IgD-negative memory B cell (primary cell): ENCODE results near the gene PEX5L. TPM values are rescaled to one million over a fixed set of nuclear protein-coding genes. Genes with fewer than 3 reads are reported as not detected.
A peak's percentile ranks its signal among the peaks of the same experiment; 100 is the strongest.

ENCODE experiments used
- H3K27ac Mint-ChIP-seq, 3 donors: one replicate each; pipeline ENCODE4 v1.8.0; 2020 to 2022; ENCODE audit warnings: mild to moderate bottlenecking in 3 of 3, mixed read lengths in 3 of 3, moderate library complexity in 1 of 3
- H3K27me3 Mint-ChIP-seq: one replicate; pipeline ENCODE4 v1.8.0; 2021; ENCODE audit warnings: mixed read lengths
- H3K36me3 Mint-ChIP-seq: one replicate; pipeline ENCODE4 v1.8.0; 2020; ENCODE audit warnings: mild to moderate bottlenecking, mixed read lengths
- H3K4me1 Mint-ChIP-seq, 3 donors: one replicate each; pipeline ENCODE4 v1.8.0; 2020 to 2022; ENCODE audit warnings: mixed read lengths in 3 of 3, mild to moderate bottlenecking in 1 of 3
- H3K4me3 Mint-ChIP-seq, 4 donors: one replicate each; pipeline ENCODE4 v1.8.0; 2020 to 2022; ENCODE audit warnings: mild to moderate bottlenecking in 4 of 4, mixed read lengths in 4 of 4, moderate library complexity in 3 of 4
- H3K9me3 Mint-ChIP-seq, 3 donors: one replicate each; pipeline ENCODE4 v1.8.0; 2020 to 2021; ENCODE audit warnings: mixed read lengths in 3 of 3, mild to moderate bottlenecking in 1 of 3
- polyA plus RNA-seq: library from polyadenylated mRNA; unstranded; fragments of 300-500 nt; fragmentation: Illumina TruSeq; gene quantifications from one replicate; pipeline ENCODE4 v1.2.3, GENCODE V29; 2021

The PEX5L gene
- polyA plus RNA-seq, 1 donor from 2014 or later, result not detected

DNA sequence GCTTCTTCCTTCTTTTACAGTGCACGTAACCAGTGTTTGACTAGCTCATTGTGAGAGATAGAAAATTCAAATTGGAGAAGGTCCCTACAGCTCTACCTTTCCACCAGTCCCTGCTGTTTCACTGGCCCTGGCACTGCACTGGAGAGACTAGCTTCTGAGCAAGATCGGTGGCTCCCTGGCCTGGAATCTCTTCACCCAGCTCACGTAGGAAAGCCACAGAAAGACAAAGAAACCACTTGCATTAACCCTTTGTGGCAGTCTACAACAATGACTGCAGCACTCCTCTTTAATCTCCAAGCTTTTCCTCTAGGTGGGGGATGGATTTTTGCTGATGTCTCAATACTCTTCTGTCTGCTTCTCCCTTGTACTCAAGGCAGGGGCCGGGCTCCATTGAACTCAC, 155.9 kb downstream of the PEX5L start:
- Mint-ChIP-seq H3K4me3 (no peak overlapping the region), H3K9me3 (no peaks in the 10 kb centered on the region), H3K27me3 (peaks cover 7% of the 10 kb centered on the region), H3K4me1 (no peaks in the 10 kb centered on the region), H3K27ac (no peak overlapping the region), H3K36me3 (no peaks in the 10 kb centered on the region)

DNA sequence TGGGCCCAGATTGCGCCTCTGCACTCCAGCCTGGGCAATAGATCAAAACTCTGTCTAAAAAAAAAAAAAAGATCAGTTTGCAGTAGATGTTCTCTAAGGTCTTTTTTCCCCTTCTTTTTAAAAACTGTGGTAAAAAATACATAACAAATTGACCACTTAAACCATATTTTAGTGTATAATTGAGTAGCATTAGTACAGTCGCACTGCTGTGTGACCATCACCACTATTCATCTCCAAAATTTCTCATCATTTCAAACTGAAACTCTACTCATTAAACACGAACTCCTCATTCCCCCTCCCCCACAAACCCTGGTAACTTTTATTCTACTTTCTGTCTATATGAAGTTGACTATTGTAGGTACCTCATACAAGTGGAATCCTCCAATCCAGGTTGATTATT, 160.3 kb downstream of the PEX5L start:
- H3K27me3 Mint-ChIP-seq, result peaks cover 9% of the 10 kb centered on the region
- H3K36me3 Mint-ChIP-seq, result no peaks in the 10 kb centered on the region
- H3K27ac Mint-ChIP-seq, result no peak overlapping the region
- no peaks in the 10 kb centered on the region for H3K9me3 Mint-ChIP-seq
- H3K4me3 Mint-ChIP-seq, result no peak overlapping the region
- H3K4me1 Mint-ChIP-seq, result no peaks in the 10 kb centered on the region

DNA sequence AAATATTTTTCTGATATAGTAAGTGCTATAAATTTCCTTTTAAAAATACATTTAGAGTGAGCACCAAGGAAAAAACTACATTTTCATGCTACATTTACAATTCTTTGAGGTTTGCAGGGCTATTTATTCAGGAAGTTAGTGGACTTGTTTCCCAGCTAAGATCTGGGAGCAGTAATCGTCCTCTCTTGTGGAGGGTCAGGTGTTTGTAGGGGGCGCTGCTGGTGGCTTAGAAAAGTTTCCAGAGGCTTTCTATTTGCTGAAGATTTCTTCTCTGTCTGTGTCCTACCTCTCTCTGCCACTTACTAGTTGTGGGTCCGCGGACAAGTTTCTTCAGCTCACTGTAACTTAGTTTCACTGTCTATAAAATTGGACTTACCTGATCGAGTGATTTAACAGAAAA, 163.9 kb downstream of the PEX5L start:
- no peaks in the 10 kb centered on the region for H3K4me1 Mint-ChIP-seq
- no peak overlapping the region for H3K27ac Mint-ChIP-seq
- H3K36me3 Mint-ChIP-seq, result no peaks in the 10 kb centered on the region
- H3K27me3 Mint-ChIP-seq, result peaks cover 5% of the 10 kb centered on the region
- no peak overlapping the region for H3K4me3 Mint-ChIP-seq
- H3K9me3 Mint-ChIP-seq, result no peaks in the 10 kb centered on the region

DNA sequence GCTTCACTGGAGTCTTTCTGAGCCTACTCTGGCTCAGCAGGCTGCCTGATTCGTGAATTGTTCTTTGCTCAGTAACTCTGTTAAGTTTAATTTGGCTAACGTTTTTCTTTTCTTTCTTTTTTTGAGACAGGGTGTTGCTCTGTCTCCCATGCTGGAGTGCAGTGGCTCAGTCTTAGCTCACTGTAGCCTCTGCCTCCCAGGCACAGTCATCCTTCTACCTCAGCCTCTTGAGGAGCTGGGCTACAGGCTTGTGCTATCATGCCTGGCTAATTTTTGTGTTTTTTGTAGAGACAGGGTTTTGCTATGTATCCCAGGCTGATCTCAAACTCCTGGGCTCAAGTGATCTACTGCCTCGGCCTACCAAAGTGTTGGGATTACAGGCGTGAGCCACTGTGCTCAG, 165.0 kb downstream of the PEX5L start:
- peaks cover 5% of the 10 kb centered on the region for H3K27me3 Mint-ChIP-seq
- H3K4me1 Mint-ChIP-seq, result no peaks in the 10 kb centered on the region
- H3K27ac Mint-ChIP-seq, result no peak overlapping the region
- H3K4me3 Mint-ChIP-seq, result no peak overlapping the region
- H3K9me3 Mint-ChIP-seq, result no peaks in the 10 kb centered on the region
- no peaks in the 10 kb centered on the region for H3K36me3 Mint-ChIP-seq

DNA sequence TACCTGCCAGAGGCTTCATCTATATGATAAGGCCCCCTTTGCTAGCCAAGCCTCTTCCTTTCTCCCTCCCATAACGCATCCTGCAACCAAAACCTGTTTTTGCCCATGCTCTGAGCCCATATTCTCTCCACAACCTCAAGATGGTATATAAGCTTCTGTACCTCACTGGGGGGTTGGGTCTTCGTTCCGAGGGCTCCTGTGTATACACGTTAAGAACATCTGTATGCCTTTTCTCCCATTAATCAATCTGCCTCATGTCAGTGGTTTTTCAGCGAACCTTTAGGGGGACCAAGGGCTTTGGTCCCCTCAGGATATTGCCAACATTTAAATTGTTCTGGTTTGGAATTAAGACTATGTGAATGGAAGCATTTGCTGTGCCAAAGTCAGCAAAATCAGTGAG, 168.0 kb downstream of the PEX5L start:
- Mint-ChIP-seq H3K9me3 (no peaks in the 10 kb centered on the region), H3K36me3 (no peaks in the 10 kb centered on the region), H3K27me3 (peaks cover 1% of the 10 kb centered on the region), H3K4me1 (peaks cover 0 to 2% (median 0%) of the 10 kb centered on the region in 3 donors), H3K27ac (no peak overlapping the region), H3K4me3 (no peak overlapping the region)

DNA sequence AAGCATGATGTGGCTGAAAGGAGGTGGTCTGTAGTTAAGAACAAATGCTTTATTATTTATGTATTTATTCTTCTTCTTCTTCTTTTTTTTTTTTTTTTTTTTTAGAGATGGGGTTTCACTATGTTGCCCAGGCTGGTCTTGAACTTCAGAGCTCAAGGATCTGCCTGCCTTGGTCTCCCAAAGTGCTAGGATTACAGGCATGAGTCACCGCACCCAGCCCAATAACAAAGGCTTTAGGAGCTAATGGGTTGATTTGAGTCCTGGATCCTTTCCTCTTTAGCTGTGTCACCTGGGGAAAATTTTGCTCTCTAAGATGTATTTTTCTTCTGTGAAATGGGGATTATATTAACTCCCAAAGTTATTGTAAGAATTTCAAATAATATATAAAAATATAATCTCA, 168.8 kb downstream of the PEX5L start:
- Mint-ChIP-seq H3K27ac (no peak overlapping the region), H3K36me3 (no peaks in the 10 kb centered on the region), H3K4me1 (peaks cover 0 to 2% (median 0%) of the 10 kb centered on the region in 3 donors), H3K27me3 (no peaks in the 10 kb centered on the region), H3K4me3 (no peak overlapping the region), H3K9me3 (no peaks in the 10 kb centered on the region)

DNA sequence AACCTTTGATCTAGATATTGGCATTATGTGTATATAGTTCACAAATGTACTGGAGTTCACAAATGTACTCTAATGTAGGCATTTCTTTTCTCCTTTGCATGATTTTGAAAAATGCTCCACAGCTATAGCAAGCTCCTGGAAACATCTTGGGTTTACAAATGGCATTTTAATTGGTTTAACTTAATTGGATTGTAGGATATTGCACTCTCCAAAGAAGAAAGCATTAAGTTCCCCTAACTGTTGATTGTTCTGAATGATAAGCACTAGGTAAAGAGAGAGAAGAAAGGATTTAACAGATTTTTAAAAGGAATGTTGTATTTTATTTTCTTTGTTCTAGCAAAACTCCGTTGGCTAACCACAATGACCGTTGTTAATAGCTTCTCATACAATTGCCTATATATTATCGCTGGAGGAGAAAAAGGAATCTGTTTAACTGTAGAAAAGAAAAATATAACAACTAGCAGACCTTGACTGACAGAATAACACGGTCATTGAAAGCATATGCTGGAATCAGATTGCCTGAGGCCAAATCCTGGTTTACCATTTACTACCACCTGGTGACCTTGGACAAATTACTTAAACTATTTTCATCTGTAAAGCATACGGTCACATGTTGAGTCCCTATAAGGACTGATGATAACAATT, 170.8 kb downstream of the PEX5L start:
- Mint-ChIP-seq H3K4me1 (peaks cover 0 to 2% (median 0%) of the 10 kb centered on the region in 3 donors), H3K36me3 (no peaks in the 10 kb centered on the region), H3K4me3 (no peak overlapping the region), H3K9me3 (peaks cover 0 to 2% (median 0%) of the 10 kb centered on the region in 3 donors), H3K27ac (no peak overlapping the region), H3K27me3 (no peaks in the 10 kb centered on the region)

DNA sequence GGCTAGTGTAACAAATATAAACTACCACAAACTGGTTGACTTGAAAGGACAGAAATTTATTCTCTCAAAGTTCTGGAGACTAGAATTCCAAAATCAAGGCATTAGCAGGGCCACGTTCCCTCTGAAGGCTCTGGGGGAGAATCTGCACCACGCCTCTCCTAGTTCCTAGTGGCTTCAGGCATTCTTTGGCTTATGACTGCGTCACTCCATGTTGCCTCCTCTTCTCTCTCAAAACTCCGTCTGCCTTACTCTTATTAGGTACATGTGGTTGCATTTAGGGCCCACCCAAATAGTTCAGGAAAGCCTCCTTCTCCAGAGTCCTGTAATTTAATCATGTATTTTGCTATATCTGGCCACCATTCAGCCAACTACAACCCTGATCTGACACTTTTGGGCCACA, 174.8 kb downstream of the PEX5L start:
- Mint-ChIP-seq H3K4me3 (no peak overlapping the region), H3K4me1 (peaks cover 0 to 2% (median 0%) of the 10 kb centered on the region in 3 donors), H3K36me3 (no peaks in the 10 kb centered on the region), H3K9me3 (peaks cover 0 to 2% (median 0%) of the 10 kb centered on the region in 3 donors), H3K27me3 (no peaks in the 10 kb centered on the region), H3K27ac (no peak overlapping the region)

DNA sequence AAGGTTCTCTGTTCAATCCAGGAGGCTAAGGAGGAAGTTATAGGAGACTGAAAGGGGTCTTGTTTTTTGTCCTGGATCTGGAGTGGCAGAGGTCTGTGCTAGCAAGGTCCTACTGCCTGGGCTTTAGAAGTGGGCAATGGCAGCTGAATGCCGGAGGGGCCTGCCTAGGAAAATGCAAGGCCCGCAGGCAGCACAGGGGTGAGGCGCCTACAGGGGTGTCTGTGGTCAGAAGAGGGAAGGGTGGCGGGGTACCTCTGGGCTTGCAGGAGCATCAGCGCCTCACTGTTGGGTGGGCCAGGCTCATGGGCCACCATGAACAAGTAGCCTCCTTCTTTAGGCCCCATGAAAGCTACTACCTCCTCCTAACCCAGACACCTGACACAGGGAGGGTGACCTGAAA, 175.4 kb downstream of the PEX5L start:
- Mint-ChIP-seq H3K4me1 (peaks cover 0 to 2% (median 0%) of the 10 kb centered on the region in 3 donors), H3K27ac (no peak overlapping the region), H3K4me3 (no peak overlapping the region), H3K9me3 (peaks cover 0 to 3% (median 0%) of the 10 kb centered on the region in 3 donors), H3K36me3 (no peaks in the 10 kb centered on the region), H3K27me3 (no peaks in the 10 kb centered on the region)

DNA sequence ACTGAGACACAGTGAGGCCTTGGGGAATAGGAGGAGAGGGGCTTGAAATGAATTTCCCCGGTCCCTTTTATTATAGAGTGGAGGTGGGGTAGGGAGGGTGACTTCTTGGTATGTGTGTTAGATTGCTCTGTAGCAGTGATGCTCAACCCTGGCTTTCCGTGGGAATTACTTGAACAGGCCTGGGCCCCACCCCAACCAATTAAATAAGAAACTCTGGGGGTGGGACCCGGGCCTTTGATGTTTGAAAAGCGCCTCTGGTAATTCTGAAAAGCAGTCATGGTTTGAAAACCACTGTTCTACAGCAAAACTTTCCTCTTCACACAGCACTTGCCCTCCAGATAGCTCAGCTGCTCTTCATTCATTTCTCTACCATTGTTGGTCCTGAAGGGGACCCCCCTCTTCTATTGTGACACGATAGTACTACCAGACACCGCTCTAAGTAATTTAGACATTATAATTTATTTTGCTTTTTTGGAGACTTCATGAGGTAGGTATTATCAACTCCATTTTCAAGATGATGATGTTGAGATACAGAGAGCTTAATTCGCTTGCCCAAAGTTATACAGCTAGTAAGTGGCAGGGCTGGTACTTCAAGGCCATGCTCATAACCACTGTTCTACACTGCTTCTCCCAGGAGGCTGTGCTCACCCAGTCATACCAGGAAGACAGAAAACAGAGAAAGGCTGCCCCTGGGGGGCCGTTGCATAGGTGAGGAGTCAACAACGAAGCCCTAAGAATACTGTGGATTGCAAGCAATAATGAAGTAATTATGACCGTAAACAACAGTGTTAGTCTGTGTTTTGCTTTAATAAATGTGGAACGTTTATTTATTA, 176.2 kb downstream of the PEX5L start:
- Mint-ChIP-seq H3K27ac (no peak overlapping the region), H3K9me3 (peaks cover 0 to 3% (median 0%) of the 10 kb centered on the region in 3 donors), H3K4me3 (no peak overlapping the region), H3K4me1 (peaks cover 0 to 2% (median 0%) of the 10 kb centered on the region in 3 donors), H3K36me3 (no peaks in the 10 kb centered on the region), H3K27me3 (no peaks in the 10 kb centered on the region)

DNA sequence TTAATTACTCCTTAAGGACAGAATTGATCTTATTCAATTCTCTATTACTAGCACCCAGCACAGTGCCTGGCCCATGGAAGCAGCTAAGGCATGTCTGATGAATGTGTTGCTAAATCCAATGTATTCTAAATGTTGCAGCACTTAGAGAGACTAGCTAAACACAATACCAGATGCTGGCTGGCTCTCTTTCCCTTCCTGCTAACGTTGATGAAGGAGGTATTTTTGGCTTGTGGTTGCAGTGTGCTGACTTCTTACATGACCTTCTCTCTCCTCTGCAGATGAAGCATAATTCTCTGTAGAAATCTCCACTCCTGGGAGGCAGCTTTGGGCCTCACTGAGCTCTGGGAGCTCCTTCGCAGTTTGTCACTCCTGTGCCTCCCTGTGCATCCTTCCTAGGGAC, 183.6 kb downstream of the PEX5L start:
- no peak overlapping the region for H3K4me3 Mint-ChIP-seq
- peaks cover 4% of the 10 kb centered on the region for H3K27me3 Mint-ChIP-seq
- no peaks in the 10 kb centered on the region for H3K36me3 Mint-ChIP-seq
- H3K27ac Mint-ChIP-seq, result no peak overlapping the region
- peaks cover 0 to 2% (median 0%) of the 10 kb centered on the region in 3 donors for H3K9me3 Mint-ChIP-seq
- H3K4me1 Mint-ChIP-seq, result no peaks in the 10 kb centered on the region

DNA sequence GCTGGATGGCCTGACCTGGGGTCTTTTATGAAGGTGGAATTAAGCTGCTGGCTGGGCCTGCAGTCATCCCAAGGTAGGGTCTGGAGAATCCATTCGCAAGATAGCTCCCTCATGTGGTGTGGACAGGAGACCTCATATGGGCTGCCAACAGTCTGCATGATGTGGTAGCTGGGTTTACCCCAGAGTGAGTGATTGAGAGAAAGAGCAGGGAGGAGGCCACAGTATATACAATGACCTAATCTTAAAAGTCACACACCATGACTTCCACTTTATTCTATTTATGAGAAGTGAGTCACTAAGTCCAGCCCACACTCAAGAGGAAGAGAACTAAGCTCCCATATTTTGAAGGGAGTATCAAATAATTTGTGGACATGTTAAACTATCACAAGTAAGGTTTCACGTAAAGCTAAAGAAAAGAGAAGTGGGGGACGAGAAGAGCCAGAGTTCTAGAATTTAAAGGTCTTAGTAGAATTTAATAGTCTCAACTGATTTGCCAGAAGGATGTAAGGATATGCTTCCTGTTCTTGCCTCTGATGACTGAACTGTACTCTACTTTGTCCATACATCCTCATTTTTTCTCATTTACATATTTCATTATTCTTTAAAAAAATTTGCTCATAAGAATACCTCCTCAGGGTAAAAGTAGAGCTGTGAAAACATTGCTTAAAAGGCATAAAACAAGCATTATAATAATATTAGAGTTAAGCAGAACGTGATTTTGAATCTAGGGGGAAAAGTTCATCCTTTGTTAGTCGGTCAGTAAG, 184.4 kb downstream of the PEX5L start:
- Mint-ChIP-seq H3K27ac (peak overlapping the region in 1 of 3 donors; percentile 2), H3K36me3 (no peaks in the 10 kb centered on the region), H3K4me1 (no peaks in the 10 kb centered on the region), H3K4me3 (no peak overlapping the region), H3K9me3 (peaks cover 0 to 2% (median 0%) of the 10 kb centered on the region in 3 donors), H3K27me3 (peaks cover 4% of the 10 kb centered on the region)

DNA sequence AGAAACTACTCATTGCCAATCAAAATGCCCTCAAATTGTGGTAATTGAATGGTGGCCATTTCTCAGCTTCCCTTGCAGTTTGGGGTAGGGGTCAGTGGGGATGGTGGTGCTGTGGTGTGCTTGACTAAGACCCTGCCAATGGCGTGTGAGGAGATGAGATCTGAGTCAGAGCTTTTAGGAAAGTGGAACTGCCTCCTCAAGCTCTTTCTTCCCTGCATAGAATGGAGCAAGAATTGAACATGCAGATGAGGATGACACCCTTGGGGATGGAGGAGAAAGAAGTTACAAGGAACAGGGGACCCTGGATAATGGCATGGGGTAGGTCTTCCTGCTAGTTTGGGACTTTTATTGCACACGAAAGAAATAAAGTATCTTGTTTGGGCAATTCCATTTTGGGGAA, 188.0 kb downstream of the PEX5L start:
- Mint-ChIP-seq H3K4me3 (no peak overlapping the region), H3K36me3 (peaks cover 2% of the 10 kb centered on the region), H3K27me3 (peaks cover 2% of the 10 kb centered on the region), H3K9me3 (no peaks in the 10 kb centered on the region), H3K27ac (no peak overlapping the region), H3K4me1 (no peaks in the 10 kb centered on the region)

DNA sequence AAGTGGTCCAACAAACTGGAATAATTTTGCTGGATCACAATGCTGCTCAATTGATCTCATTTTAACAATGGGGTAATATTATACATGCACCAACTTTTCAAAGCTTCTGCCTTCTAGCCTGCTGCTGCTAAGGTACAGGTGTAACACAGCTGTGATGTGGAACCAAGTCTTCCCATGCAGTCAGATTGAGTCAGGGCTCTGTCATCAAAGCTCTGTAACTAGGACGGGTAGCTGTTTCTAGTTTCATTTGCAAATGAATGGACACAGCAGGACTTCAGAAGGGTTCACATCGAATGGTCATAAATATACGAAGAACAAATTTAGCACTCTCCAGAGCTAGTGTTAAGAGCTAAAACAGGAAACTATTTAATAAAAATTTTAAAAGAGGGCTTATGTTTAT, 194.7 kb downstream of the PEX5L start:
- H3K4me1 Mint-ChIP-seq, result no peaks in the 10 kb centered on the region
- H3K27me3 Mint-ChIP-seq, result peaks cover 6% of the 10 kb centered on the region
- no peak overlapping the region for H3K27ac Mint-ChIP-seq
- H3K9me3 Mint-ChIP-seq, result no peaks in the 10 kb centered on the region
- H3K4me3 Mint-ChIP-seq, result no peak overlapping the region
- no peaks in the 10 kb centered on the region for H3K36me3 Mint-ChIP-seq

DNA sequence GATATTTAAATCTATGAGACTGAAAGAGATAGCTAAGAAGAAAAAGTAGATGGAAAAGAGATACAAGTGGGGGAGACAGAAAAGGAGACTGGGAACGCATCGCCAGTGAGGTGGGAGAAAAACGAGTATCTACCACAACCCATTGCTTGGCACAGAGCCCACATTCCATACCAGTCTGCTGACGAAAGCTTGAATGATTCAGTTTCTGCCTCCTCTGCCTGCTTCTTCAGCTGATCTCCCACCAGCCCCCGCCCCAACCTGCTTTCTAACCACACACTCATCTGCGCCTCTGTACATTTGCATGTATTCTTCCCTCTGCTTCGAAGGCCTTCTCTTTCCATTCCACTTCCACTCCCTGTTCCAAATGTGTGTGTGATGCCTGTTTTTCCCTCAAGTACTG, 195.8 kb downstream of the PEX5L start:
- H3K36me3 Mint-ChIP-seq, result no peaks in the 10 kb centered on the region

More for the DNA sequence above, 195.8 kb downstream of the PEX5L start:
- H3K27ac Mint-ChIP-seq, result no peak overlapping the region
- no peak overlapping the region for H3K4me3 Mint-ChIP-seq
- no peaks in the 10 kb centered on the region for H3K9me3 Mint-ChIP-seq
- no peaks in the 10 kb centered on the region for H3K4me1 Mint-ChIP-seq
- peaks cover 6% of the 10 kb centered on the region for H3K27me3 Mint-ChIP-seq
